ENCODE data around the gene SLCO1A2.

Gene SLCO1A2

GRCh38 chr12:21324551-21324950, 10.2 kb downstream of the SLCO1A2 start:
- no peak for DNase-seq

DNA sequence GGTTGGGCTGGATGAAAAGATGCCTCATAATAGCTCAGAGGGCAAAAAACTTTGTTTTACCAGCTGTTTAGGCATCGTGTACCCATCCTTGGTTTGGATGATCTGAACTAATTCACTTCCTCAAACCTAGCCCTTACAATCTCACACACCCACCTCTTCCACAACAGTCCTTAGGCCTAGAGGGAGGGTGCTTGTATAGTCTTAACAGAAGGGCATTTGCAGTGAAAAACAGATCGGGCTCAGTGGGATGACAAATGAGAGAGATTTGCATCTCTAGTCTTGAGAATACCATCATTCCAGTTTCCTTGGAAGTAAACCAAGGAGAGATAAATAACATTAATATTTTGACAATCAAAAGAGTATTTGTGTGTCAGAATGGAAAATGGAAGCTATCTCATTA, 11.0 kb downstream of the SLCO1A2 start:
- no peak for DNase-seq

DNA sequence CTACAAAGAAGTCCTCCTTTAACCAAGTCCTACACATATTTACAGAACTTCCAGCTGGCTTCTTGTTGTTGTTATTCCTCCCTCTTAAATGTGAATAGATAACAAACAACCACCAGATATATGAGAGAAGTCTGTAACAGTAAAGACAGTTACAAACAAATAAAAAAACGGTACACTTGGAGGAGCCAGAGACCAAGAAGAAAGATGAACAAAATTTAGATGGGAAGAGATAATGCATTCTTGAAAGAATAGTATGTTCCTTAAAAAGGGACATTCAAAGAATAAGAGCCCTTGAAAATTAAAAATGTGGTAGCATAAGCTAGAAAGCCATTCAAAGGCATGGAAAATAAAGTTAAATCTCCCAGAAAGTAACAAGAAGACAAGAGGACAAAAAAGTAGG, 25.9 kb downstream of the SLCO1A2 start:
- no peak for DNase-seq

GRCh38 chr12:21305661-21306060, 29.1 kb downstream of the SLCO1A2 start:
- no peak for DNase-seq

DNA sequence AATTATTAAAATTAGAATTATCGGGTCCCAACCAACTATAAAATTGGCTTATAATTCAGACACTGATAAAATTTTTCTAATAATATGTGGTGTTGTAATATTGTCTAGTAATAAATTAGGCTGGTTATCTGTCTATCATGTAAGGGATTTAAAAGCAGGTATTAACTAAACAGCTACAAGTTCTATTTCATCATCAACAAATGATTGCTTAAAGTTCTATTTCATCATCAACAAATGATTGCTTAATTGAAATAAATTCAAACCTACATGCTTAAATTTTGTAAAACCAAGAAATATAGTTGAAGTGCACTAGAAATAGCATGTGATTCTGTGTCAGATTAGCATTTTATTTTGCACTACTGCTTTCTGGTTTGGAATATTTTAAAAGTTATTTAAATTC, 34.1 kb downstream of the SLCO1A2 start:
- no peak for DNase-seq

DNA sequence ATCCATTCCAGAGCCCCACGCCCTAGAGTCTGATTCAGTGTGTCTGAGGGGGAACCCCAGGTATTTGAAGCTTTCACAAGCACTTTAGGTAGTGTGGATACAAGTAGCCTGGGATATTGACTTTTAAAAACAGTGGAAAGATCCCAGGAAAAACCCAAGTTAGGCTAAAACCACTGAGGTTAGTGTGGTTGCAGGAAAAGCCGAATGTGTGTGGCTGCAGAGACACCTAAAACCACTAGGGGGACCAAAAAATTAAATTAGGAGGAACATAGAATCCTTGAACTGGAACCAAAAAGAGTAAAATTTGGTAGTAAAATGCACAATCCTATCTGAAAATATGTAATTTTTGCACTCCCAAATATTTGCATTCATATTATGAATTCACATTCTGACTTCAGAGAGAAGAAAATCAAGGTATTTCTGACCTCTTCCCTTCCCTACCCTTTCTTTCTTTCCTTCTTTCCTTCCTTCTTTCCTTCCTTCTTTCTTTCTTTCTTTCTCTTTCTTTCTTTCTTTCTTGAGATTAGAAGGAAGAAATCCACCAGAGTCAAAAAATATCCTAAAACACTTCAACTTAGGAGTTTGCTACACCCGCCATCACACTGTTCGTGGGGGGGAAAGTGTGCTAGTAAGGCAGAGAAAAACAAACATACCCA, 37.8 kb downstream of the SLCO1A2 start:
- peak; percentile 17 for DNase-seq

DNA sequence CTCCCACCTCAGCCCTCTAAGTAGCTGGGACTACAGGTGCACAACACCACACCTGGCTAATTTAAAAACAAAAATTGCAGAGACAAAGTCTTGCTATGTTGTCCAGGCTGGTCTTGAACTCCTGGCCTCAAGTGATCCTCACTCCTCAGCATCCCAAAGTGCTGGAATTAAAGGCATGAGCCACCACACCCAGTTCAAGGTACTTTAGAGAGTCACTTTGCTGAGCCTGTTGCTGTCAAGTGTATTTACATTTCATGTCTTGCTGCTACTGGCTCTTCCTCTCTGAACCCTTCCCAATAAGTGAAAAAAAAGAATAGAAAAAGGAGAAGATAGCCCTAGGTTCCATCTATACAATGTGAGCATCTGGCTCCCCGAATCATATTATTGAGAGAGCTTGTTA, 38.4 kb downstream of the SLCO1A2 start:
- DNase-seq: no peak

DNA sequence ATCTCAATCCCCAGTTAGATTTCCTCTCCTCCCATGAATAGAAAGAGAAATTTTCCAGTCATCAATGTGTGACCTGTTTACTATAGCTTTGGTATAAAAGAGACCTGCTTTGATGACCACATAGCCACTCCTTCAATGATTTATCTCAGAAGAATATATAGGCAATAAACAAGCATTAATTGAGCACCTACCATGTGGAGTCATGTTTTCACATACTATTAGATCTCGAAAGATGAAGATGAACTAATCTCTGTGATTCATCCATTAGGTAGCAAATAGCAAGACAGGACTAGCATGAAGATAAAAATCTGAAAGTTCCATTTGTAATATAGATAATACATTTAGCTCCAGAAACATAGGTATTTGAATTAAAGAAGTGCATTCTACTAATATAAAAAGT, 40.5 kb downstream of the SLCO1A2 start:
- no peak for DNase-seq

- DNase-seq: no peak
These were observed 42.6 kb downstream of the SLCO1A2 start for GRCh38 chr12:21292111-21292510.

- no peak for DNase-seq
These were observed 45.0 kb downstream of the SLCO1A2 start for GRCh38 chr12:21289698-21290097.

DNA sequence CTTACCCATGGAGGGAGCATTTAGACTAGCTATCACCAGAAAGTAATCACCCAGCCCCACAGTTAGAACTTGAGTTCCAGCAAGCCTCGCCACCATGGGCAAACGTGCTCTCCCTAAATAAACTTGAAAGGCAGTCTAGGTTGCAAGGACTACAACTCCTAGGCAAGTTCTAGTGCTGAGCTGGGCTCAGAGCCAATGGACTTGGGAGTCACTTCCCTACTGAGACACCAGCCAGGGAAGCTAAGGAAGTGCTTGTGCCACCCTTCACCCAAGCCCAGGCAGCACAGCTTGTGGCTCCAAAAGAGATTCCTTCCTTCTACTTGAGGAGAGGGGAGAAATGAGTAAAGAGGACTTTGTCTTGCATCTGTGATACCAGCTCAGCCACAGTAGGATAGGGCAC, 57.9 kb downstream of the SLCO1A2 start:
- DNase-seq: no peak

DNA sequence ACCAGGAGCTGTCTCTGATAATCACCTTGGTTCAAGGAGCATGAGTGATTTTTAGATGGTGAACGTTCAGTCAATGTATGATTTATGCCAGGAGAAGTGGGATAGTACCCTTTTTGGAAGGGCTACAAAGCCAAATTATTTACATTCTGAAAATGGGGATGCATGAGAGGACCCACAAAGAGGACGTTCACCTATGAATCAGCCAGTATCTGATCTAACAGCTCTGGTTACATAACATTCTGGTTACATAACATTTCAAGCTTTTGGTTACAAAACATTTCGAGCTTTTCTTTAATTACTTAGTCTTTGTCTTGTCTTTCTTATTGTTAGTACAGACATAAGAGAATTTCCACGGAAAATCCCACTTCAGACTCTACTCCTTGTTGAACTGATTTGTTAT, 68.8 kb downstream of the SLCO1A2 start:
- DNase-seq: no peak

- no peak for DNase-seq
These were observed 70.5 kb downstream of the SLCO1A2 start for GRCh38 chr12:21264232-21264631.

GRCh38 chr12:21257172-21257571, 77.5 kb downstream of the SLCO1A2 start:
- no peak for DNase-seq

DNA sequence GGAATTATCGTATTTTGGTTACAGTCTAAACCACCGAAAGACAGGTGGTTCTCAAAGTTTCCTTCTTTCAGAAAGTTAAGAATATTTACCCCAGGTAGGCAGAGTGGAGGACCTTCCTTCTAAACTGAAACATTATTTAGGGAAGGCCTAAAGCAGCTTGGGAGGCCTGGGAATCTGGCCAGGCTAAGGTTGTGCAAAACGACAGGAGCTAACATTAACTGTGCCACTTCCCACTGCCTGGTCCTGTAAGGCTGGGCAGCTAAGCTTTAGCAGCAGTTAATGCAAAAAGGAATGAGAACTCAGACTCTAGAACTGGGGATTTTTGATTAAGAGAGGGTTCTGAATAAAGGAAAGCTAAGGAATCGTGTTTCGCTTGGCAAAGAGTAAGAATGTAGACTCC, 82.6 kb downstream of the SLCO1A2 start:
- no peak for DNase-seq

DNA sequence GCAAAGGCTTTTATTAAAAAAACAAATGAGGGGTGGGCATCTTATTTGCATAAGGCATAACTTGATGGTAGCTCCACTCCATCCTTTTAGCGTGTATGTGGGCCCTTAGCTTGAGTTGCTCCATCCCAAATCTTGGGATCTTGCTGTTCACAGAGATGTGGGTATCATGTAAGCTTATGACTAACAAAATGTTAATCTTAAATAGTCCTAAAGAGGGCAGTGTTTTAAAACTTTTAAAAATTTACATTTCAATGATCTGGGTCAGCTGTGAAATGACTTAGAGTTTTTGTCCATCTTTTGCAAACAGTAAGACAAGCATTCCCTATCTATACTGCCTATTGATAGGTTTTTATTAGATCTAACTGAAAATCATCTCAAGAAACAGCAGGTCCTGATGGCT, 86.0 kb downstream of the SLCO1A2 start:
- peak; percentile 9 for DNase-seq

DNA sequence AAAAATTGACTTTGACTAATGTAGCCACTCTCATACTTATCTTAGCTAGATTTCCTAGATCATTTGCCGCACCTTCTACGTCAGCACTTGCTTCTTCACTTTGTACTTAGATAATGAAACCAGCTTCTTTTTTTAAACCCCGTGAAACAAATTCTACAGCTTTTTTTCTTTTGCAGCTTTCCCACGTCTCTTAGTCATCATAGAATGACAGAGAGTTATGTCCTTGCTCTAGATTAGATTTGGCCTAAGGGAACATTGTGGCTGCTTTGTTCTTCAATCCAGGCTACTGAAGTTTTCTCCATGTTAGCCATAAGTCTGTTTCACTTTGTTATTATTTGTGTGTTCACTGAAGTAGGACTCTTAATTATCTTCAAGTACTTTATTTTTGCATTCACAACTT, 94.9 kb downstream of the SLCO1A2 start:
- DNase-seq: no peak

DNA sequence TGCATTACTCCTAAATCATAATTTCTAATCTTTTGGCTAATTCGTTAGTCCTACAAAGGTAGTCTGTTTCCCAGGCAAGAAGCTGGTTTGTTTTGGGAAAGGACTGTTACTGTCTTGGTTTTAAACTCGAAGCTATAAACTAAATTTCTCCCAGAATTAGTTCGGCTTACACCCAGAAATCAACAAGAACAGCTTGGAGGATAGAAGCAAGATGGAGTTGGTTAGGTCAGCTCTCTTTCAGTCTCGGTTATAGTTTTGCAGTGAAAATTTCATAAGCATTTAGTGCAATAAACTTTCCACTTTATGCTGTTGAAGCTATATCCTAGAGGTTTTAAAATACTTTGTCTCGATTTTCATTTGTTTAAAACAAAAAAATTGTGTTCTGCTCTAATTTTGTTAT, 100.3 kb downstream of the SLCO1A2 start:
- DNase-seq: no peak

DNA sequence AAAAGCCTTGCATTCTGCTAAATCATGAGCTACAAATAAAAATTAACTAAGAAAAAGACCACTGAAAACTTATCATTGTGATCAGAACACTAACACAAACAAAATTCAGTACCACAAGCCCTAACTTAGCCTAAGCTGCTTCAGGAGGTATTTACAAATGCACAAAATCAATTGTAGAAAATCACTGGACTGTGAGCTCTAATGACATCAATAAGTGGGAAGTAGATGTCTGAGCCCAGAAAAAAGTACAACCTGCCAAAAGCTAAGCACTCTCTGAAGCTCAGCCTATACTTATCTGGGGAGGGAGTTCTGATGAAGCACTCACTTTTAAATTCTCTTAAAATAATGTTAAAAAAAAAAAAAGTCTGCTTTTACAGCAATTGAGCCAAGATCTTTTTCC, 110.8 kb downstream of the SLCO1A2 start:
- peak; percentile 1 for DNase-seq

DNA sequence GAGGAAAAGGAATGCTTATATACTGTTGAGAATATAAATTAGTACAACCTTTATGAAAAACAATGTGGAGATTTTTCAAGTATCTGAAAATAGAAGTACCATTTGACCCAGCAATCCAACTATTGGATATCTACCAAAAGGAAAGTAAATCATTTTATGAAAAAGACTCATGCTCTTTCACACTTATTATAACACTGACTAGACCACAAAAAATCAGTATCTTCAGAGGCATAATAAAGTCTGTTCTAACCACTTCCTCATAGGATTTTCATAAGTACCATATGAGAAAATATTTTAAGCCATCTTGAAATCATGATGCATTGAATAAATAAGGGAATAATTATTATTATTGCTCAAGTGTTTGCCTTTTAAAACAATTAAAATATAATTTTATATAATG, 112.9 kb downstream of the SLCO1A2 start:
- DNase-seq: no peak

GRCh38 chr12:21221072-21221471, 113.6 kb downstream of the SLCO1A2 start:
- DNase-seq: no peak

DNA sequence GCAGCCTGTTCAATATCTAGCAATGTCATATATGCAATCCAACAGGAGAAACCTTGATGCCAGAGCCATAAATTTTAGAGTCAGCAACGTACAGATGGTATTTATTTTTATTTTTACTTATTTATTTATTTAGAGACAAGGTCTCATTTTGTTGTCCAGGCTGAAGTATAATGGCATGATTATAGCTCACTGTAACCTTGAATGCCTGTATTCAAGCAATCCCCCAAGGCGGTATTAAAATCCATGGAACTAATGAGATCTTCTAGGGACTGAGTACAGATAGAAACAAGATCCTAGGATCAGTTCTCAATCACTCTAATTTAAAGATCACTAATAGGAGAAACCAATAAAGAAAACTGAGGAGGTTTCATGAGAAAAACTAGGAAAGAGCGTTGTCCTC, 114.5 kb downstream of the SLCO1A2 start:
- no peak for DNase-seq

DNA sequence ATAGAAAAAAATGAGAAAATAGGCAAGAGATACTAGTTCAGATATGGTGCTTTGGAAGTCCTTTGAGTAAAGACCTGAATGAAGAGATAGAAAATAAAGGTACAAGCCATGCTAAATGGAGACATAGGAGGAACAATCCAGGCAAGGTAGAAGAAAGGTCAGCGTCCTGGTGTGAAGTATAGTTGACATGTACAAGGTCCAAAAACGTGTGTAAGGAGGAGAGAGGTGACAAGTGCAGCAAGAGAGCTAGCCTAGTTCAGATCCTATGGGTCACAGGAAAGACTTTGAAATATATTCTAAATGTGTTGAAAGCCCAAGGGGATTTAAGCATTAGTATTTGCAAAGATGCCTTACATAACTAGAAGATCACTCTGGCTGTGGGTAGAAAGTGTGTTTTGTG, 115.5 kb downstream of the SLCO1A2 start:
- DNase-seq: no peak

Data from eye (tissue), 1 donor.